ENCODE measurements around the gene PCDHB1. TPM values are rescaled to one million over a fixed set of nuclear protein-coding genes. Genes with fewer than 3 reads are reported as not detected.
"Not testable (repeated sequence)": the region's sequence is repeated elsewhere in the genome, so short reads cannot be mapped to it uniquely, and the experiment has no call there.

PCDHB1 gene
- total RNA-seq, 1 experiment from 2014 or later = not detected

- no peaks in the 10 kb centered on the region for H3K27me3 ChIP-seq (ENCODE audit: insufficient read depth, low read depth)
- no peak within 1 kb of the TSS for H2AFZ ChIP-seq
- CTCF ChIA-PET = interaction anchor here (0.6 kb wide), 1 partner anchor 375 kb away, joined by 3 read pairs; no protein-coding TSS in a partner anchor
- H3K4me2 ChIP-seq = no peak within 1 kb of the TSS
- no peaks in the 10 kb centered on the region for H3K36me3 ChIP-seq (ENCODE audit: low read depth)
- no peaks in the 10 kb centered on the region for H4K20me1 ChIP-seq (ENCODE audit: insufficient read depth)
- no peak for DNase-seq
- BruUV-seq (replicated peaks) = no TSS peak
- TF ChIP-seq CTCF (conservative IDR thresholded peaks at IDR 0.05) = no peak
- no peak for TF ChIP-seq EZH2 (IDR thresholded peaks at IDR 0.05; ENCODE audit: low read depth)
- no peak within 1 kb of the TSS for H3K4me3 ChIP-seq
- no peaks in the 10 kb centered on the region for H3K4me1 ChIP-seq (replicated peaks; ENCODE audit: insufficient read depth)
- peaks cover under 1% of the 10 kb centered on the region; the same call in 1 of the 2 replicates for H3K9me3 ChIP-seq (ENCODE audit: insufficient read depth, low read depth)
- POLR2A ChIA-PET (ENCODE audit: unreplicated experiment) = no interaction called here
- intact Hi-C loops (cut with micrococcal nuclease; ENCODE audit: unreplicated experiment) = no loop called here
- no peak within 1 kb of the TSS for H3K27ac ChIP-seq
- H3K9me2 ChIP-seq (ENCODE audit: insufficient read depth) = no peaks in the 10 kb centered on the region
- no peaks in the 10 kb centered on the region for H3F3A ChIP-seq (ENCODE audit: insufficient read depth, low read depth)
- no peaks in the 10 kb centered on the region for H3K79me2 ChIP-seq (ENCODE audit: low read depth)
Measured at GRCh38 chr5:141100243-141100805, 49.1 kb downstream of the PCDHB1 start, which contains the start of gene PCDHB3. PCDHB3 (plus strand) TSS chr5:141100473; CDS start chr5:141100650, 177 bp downstream.

- DNase-seq = no peak
- TF ChIP-seq EZH2 (IDR thresholded peaks at IDR 0.05; ENCODE audit: low read depth) (no peak), CTCF (conservative IDR thresholded peaks at IDR 0.05) (no peak)
- peaks cover 3% of the 10 kb centered on the region; the same call in 1 of the 2 replicates for H3K9me3 ChIP-seq (ENCODE audit: insufficient read depth, low read depth)
- BruUV-seq (replicated peaks) = no TSS peak
- intact Hi-C loops (cut with micrococcal nuclease; ENCODE audit: unreplicated experiment) = no loop called here
- H3K36me3 ChIP-seq (ENCODE audit: low read depth) = no peaks in the 10 kb centered on the region
- no peaks in the 10 kb centered on the region for H3K9me2 ChIP-seq (ENCODE audit: insufficient read depth)
- H2AFZ ChIP-seq = no peak overlapping the region
- no peaks in the 10 kb centered on the region for H3K27me3 ChIP-seq (ENCODE audit: insufficient read depth, low read depth)
- H3K4me2 ChIP-seq = no peak overlapping the region
- no peaks in the 10 kb centered on the region for H4K20me1 ChIP-seq (ENCODE audit: insufficient read depth)
- no peak overlapping the region for H3K4me3 ChIP-seq
- H3K27ac ChIP-seq = no peak overlapping the region
- H3K79me2 ChIP-seq (ENCODE audit: low read depth) = no peaks in the 10 kb centered on the region
- ChIA-PET POLR2A (ENCODE audit: unreplicated experiment) (no interaction called here), CTCF (interaction anchor here (0.6 kb wide), 1 partner anchor 374 kb away, joined by 3 read pairs; no protein-coding TSS in a partner anchor)
- no peaks in the 10 kb centered on the region for H3K4me1 ChIP-seq (replicated peaks; ENCODE audit: insufficient read depth)
- H3F3A ChIP-seq (ENCODE audit: insufficient read depth, low read depth) = no peaks in the 10 kb centered on the region
Measured at GRCh38 chr5:141101059-141101458, 49.9 kb downstream of the PCDHB1 start.

GRCh38 chr5:141102070-141102469 is 50.9 kb downstream of the PCDHB1 start:
- POLR2A ChIA-PET (ENCODE audit: unreplicated experiment); H3K9me3 ChIP-seq (ENCODE audit: insufficient read depth, low read depth); H3F3A ChIP-seq (ENCODE audit: insufficient read depth, low read depth); H3K9me2 ChIP-seq (ENCODE audit: insufficient read depth); H3K4me3 ChIP-seq; H4K20me1 ChIP-seq (ENCODE audit: insufficient read depth); H3K27ac ChIP-seq; H3K27me3 ChIP-seq (ENCODE audit: insufficient read depth, low read depth); DNase-seq; H3K79me2 ChIP-seq (ENCODE audit: low read depth); H3K4me1 ChIP-seq (replicated peaks; ENCODE audit: insufficient read depth); H2AFZ ChIP-seq; H3K4me2 ChIP-seq; BruUV-seq (replicated peaks); CTCF ChIA-PET; H3K36me3 ChIP-seq (ENCODE audit: low read depth); intact Hi-C loops (cut with micrococcal nuclease; ENCODE audit: unreplicated experiment): not testable (repeated sequence)

GRCh38 chr5:141102471-141102870 is 51.3 kb downstream of the PCDHB1 start:
- H3K27ac ChIP-seq; H3K79me2 ChIP-seq (ENCODE audit: low read depth); DNase-seq; H3K9me2 ChIP-seq (ENCODE audit: insufficient read depth); H3K9me3 ChIP-seq (ENCODE audit: insufficient read depth, low read depth); H4K20me1 ChIP-seq (ENCODE audit: insufficient read depth); H3K36me3 ChIP-seq (ENCODE audit: low read depth); H3F3A ChIP-seq (ENCODE audit: insufficient read depth, low read depth); H3K27me3 ChIP-seq (ENCODE audit: insufficient read depth, low read depth); H2AFZ ChIP-seq; BruUV-seq (replicated peaks); POLR2A ChIA-PET (ENCODE audit: unreplicated experiment); H3K4me3 ChIP-seq; H3K4me1 ChIP-seq (replicated peaks; ENCODE audit: insufficient read depth); CTCF ChIA-PET; intact Hi-C loops (cut with micrococcal nuclease; ENCODE audit: unreplicated experiment); H3K4me2 ChIP-seq: not testable (repeated sequence)
